Iris pigment epithelial cell (primary cell): ENCODE results near the gene COQ8B.

Source experiments
- DNase-seq: peaks from one replicate; pipeline ENCODE4 v3.0.0-alpha.2; 2011; ENCODE audit warnings: low read depth

COQ8B gene

DNA sequence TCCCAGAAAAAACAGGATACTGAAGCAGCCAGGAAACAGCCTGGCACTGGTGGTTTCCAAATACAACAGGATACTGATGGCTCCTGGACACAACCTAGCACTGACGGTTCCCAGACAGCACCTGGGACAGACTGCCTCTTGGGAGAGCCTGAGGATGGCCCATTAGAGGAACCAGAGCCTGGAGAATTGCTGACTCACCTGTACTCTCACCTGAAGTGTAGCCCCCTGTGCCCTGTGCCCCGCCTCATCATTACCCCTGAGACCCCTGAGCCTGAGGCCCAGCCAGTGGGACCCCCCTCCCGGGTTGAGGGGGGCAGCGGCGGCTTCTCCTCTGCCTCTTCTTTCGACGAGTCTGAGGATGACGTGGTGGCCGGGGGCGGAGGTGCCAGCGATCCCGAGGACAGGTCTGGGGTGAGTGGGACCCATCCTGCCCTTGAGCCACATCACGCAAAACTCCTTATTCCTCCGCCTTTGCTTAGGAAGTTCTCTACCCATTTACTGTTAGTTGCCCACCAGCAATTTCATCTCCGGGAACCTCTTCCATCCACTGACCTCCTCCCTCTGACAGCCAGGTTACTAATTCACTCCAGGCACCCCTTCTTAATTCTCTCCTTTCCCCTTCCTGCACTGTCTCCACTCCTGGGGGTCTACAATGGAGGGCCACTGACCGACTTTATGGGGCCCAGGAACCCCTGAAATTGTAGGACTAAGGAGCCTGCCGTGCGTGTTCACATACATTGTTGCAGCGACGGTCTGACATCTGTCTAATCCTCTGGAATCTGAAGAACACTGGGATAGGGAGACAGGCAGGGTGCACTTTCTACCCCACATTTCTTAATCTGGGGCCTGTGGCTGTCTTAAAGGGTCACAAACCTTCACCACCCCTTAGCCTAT is 1.4 kb upstream of the COQ8B start:
- peak; percentile 31 for DNase-seq

DNA sequence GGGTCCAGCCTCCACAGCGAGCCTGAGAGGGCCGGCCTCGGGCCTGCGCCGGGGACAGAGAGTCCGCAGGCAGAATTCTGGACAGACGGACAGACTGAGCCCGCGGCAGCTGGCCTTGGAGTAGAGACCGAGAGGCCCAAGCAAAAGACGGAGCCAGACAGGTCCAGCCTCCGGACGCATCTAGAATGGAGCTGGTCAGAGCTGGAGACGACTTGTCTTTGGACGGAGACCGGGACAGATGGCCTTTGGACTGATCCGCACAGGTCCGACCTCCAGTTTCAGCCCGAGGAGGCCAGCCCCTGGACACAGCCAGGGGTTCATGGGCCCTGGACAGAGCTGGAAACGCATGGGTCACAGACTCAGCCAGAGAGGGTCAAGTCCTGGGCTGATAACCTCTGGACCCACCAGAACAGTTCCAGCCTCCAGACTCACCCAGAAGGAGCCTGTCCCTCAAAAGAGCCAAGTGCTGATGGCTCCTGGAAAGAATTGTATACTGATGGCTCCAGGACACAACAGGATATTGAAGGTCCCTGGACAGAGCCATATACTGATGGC is 716 bp upstream of the COQ8B start:
- peak; percentile 64 for DNase-seq

DNA sequence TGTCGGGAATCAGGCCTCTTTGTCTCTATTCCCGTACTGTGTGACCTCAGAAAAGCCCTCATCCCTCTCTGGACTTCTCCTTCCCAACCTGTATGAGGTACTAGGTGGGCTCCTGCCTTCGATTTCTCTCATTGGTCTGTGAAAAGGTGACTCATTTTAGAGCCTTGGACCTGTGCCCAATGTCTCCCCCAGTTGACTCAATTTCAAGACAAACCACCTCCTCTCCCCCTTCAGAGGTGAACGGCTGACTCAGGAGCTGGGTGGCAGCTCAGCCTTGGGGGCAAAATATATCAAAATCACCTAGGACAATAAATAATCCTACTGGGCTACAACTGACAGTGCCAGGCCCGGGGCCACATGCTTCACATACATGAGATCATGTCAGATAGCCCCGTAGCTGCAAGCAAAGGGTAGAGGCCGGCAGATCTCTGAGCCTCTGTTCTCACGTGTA is 630 bp downstream of the COQ8B start:
- peak; percentile 91 for DNase-seq

DNA sequence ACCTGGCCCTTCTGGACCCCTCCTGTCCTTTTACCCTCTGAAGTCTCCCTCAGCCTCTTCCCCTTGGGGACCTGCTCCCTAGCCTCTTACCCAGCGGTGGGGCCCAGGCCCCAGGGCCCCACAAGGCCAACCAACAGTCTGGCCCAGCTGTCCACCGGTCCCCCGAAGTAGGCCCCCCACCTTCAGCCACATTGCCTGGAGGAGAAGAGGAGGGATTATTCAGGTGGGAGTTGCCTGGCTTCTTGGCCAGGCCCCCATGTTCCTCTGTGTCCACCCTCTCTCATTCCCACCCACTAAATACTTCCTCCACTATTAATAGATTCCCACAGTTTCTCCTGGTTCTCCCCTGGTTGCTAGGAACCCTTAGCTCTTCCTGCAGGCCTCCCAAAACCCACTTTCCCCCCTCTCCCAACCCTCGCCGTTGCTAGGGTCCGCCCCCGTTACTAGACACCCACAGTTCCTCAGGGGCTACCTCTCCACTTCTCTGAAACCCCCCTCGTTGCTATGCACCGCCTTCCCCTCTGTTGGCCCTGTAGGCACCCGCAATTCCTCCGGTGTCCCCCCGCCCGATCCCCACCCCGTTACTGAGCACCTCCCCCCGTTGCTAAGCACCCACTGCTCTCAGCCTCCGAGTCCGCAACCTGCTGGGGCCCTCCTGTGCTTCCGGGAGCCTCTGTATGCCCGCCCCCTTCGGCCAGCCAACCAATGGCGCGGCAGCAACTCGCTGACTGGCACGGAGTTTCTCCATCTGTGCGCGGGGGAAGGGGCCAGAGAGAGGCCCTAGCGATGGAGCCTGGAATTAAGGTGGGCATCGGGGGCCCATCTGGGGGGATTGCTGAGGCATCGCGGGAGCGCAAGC is 2.0 kb downstream of the COQ8B start:
- peak; percentile 93 for DNase-seq

DNA sequence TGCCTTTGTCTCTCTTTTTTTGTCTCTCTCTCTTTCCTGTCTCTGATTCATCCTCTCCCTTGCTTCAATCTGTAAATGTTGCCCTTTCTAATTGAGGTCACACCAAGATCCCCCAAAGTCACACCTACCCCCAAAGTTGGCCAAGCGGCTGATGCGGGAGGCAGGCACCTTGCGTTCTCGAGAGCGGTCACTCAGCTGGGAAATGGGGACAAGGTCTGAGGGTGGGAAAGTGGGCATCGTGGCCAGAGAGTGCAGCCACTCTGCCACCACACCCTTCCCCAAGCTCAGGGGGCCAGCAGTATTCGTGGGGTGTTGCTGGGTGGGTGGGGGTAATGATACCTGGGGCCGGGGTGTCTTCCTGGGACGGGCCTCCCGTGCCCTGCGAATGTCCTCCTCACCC is 2.7 kb downstream of the COQ8B start:
- DNase-seq = no peak

DNA sequence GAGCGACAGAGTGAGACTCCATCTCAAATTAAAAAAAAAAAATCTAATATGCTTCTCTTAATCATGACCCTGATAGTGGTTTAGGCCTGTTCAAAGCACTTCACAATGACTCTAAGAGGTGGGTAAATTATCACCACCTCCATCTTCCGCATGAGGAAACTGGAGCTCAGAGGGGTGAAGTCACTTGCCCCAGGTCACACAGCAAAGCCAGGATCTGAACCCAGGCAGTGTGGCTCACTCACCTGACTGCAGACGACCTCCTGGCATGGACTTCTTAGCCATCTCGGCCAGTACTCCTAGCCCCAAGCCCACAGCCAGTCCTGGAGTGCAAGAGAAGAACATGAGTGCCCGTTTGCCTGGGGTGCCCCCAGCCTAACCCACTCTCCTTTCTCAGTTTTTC is 6.9 kb downstream of the COQ8B start:
- no peak for DNase-seq

DNA sequence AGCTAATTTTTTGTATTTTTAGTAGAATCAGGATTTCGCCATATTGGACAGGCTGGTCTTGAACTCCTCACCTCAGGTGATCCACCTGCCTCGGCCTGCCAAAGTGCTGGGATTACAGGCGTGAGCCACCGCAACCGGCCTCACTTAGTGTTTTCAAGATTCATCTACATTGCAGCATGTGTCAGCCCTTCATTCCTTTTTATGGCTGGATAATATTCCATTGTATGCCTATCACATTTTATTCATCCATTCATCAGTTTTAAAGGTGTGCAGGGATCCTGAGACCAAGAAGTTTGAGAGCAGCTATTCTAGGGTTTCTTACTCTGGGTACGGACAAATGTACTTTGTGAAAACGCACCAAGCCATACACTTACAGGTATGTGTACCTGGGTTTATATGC is 9.1 kb downstream of the COQ8B start:
- no peak for DNase-seq

DNA sequence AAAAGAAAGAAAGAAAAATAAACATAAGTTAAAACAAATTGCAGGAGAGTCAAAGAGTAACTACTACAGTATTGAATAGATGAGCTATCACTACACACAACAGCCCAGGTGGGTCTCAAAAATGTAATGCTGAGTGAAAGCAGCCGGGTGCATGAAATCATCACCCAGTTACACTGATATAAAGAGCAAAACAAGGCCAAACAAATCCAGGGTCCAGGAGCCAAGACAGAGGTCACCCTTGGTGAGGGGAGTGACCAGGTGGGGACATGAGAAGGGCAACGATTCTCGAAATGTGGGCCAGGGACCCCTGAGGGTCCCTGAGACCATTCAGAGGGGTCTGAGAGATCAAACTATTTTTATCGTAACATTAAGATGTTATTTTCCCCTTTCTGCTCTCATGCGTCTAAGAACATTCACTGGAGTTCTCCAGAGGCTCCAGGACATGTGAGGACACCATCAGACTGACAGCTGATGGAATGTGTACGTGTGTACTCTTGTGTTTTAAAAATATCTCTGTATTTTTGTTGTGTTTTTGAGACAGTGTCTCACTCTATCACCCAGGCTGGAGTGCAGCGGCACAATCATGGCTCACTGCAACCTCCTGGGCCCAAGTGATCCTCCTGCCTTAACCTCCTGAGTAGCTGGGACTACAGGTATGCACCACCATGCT is 10.6 kb downstream of the COQ8B start:
- DNase-seq = no peak

DNA sequence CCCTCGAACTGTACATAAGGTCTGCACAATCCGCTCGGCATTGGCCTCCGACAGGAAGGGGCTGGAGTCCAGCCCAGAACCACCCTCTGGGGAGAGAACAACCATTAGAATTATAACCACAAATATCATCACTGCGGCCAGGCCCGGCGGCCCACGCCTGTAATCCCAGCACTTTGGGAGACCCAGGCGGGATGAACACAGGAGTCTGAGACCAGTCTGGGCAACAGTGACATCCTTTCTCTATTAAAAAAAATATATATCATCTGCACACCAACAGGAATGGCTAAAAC is 11.4 kb downstream of the COQ8B start:
- DNase-seq = no peak

DNA sequence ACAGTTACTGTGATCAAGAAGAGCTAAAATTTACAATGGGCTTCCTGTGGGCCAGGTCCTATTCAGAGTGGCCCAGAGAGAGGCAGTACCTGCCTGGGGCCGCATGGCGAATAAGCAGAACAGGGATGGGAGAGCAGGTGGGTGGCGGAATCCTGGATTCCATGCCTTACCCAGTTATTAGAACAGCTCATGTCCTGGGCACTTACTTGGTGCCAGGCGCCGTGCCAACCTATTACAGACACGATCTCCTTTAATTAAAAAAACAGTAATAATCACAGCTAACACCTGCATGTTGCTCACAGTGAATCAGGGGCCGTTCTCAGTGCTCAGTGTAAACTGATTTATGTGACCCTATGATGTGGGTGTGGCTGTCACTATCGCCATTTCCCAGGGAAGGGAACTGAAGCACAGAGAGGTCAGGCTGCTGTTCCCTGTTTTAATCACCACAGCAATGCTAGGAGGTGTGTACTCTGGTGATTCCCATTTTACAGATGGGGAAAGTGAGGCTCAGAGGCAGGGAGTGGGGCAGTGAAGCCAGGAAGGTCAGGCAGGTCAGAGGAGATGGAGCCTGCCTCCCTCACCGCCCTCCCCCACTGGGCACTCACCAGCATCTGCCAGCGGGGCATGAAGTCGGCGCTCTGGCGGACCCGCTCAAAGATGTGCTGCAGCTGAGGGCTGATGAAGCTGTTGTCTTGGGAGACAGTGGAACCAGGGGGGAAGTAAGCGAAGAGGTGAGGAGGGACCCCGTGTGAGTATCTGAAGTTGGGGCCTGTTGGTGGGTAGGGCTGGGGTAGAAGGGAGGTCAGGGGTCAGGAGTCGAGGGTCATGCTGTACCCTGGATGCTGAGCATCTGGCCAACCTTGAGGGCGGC is 12.0 kb downstream of the COQ8B start:
- no peak for DNase-seq

DNA sequence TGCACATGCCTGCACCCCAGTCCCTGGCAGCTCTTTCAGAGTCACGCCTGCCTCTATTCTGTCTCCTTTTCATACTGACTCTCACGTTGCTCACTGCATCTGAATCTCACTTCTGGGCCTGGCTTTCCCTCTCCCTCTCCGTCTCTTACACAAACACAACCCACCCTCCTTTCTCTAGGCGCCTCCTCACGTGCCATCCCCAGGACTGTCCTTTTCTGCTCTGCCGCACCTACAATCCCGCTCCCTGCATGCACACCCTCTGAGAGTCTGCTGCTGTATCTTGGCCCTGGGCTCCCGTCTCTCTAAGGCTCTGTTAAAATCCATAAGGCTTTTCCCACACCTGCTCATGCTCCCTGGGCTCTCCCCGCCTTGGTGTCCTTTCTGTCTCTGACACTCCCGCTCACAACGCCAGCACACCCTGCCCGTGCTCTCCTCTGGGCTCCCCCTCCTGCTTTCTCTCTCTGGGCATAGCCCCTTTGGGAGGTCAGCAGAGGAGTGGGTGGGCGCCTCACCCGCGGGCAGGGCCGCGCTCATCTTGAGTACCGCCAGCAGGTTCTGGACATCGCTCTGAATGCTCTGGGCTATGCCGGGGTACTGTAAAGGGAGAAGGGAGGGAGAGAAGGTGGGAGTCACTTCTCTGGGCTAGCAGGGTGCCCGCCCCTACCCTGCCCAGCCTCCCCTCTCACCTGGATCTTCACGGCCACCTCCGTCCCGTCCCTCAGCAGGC is 13.5 kb downstream of the COQ8B start:
- DNase-seq = no peak

DNA sequence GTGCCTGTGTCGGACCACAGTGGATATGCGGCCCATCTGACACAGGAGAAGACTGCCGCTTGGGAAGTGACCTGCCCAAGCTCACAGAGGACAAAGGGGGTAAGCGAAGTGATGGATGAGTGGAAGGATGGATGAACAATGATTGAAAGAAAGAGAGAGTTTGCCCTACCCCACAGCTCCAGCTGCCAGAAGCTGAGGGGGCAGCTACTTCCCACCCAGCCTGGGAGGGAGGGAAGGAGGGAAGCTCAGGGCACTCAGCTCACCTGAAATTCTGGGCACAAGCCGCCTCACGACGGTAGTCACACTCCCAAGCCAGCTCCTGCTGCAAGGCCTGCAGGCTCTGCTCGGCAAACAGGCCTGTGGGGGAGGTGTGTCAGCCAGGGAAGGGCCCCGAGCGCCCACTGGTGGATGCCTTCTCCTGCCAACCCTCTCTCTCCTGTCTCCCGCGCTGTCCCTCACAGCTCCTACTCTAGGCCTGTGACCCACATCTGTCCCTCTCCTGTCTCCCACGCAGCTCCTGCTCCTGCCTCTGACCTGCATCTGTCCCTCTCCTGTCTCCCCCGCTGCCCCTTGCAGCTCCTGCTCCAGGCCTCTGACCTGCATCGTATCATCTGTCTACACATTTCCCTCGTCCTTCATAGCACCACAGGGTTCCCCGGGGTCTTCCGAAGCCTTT is 14.2 kb downstream of the COQ8B start:
- no peak for DNase-seq

DNA sequence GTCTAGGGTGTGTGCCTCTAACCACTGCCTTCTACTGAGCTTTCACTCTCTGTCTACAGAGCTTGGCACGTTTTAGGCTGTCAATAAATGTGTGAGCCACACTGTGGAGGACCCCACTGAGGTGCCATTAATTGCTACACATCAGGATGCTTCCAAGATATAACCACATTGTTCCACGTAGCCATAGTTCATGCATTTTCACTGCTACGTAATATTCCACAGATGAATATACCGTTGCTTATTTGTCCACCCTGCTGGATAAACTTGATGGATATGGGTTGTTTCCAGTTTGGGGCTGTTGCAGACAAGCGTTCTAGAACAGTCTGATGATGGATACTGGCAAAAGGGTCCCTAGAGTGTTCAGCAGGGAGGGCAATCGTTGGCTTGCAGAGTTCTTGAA is 14.9 kb downstream of the COQ8B start:
- DNase-seq = no peak

DNA sequence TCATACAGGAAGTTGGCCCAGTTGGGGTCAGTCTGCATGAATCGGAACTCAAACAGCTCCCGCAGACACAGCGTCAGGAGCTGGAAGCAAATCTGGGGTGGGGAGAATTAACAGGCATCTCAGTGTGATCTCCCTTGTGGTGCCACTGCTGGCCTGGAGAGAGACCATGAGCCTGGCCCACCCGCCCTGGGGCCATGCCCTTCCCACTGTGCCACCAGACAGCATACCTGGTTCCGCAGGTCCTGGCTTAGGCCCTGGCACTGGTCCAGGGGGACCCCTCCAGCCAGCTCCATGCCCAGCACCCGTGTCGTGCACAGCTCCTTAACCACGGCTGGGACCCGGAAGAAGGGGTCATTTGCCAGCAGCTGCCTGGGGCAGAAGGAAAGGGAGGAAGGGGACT is 16.6 kb downstream of the COQ8B start:
- no peak for DNase-seq

DNA sequence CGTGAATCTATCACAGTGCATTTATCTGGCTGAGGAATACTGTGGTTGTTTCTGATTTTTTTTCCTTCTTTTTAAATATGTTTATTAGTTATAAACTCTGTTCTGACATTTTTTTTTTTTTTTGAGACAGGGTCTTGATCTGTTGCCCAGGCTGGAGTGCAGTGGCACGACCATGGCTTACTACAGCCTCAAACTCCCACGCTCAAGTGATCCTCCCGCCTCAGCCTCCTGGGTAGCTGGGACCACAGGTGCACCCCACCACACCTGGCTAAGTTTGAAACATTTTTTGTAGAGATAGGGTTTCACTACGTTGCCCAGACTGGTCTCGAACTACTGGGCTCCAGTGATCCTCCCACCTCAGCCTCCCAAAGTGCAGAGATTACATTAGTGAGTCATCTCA is 19.7 kb downstream of the COQ8B start:
- DNase-seq = no peak

DNA sequence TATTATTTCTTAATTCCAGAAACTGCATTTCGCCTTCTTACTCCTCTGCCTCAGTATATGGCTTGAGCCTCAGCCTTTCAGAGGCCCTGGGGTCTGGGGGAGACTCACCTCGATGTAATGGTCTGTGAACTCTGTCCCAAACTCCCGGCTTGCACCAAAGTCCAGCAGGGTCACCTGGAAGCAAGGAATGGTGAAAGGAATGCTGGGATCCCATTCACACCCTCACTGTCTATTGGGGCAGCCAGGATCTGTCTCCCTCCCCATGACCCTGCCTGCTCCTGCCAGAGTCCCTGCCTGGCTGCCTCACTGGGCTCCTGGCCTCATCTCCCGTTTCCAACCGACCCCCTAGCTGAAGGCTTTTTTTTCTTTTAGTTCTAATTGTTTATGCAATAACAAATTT is 20.8 kb downstream of the COQ8B start:
- DNase-seq = no peak

DNA sequence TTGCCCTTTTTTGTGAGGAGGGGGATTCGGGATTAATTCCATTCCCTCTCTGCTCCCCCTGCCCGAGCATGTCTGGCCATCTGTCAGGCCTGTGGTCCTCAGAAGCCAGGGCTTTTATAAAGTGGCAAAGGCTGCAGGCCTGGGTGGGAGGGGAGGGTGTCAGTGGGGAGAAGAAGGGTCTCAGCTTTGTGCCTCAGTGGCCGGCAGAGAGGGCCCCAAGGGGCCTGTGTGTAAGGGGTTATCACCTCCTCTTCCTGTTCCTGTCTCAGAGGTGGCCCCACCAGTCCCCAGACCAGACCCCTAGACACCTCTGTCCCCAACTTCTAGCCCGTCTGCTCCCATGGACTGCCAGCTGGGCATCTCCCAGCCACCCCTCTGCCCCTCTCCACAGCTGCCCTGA is 22.8 kb downstream of the COQ8B start:
- DNase-seq = no peak

DNA sequence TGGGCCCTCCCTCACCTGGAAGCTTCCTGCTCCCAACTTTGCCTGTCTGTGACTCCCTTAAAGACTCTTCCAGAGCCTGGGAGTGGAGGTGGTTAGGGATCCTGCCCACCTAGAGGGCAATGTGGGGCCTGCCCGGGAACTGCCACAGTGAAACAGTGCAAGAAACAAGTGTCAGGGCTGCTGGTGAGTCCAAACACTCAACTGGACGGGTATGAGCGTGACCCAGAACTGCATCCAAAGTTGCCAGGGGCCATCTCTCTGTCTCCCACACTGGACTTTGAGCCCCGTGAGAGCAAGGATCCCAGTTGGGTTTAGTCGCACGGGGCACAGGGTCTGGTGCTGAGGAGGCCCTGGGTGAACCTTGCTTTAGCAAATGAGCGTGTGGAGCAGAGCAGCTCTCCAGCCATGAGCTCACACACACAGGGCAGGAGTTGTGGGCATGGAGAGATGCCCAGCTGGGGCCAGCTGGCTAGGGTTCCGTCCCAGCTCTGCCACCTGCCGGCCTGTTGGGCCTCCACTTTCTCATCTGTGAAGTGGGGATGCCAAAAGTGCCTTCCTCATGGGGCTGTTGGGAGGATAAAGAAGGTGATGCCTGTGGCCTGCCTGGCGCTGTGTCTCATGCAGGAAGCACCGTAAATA is 23.4 kb downstream of the COQ8B start:
- no peak for DNase-seq

DNA sequence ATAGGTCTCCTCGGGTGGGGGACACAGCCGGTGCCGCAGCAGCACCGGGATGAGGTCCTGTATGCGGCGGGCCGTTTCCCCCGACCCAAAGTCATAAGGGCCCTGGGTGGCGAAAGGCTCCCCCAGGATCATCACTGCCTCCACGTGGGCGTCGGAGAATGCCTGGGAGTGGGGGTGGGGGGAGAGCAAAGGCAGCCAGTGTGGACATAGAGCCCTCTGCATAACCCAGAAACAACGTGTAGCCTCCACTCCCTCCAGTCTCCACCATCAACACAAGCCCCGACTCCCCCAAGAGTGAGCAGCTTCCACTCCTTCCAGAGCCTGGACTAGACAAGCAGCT is 24.5 kb downstream of the COQ8B start:
- DNase-seq = no peak
